Hematopoietic multipotent progenitor cell treated with erythropoietin and hydrocortisone succinate and interleukin-3 and kit ligand, for 8 days (in vitro differentiated cells): ENCODE data around the gene RAB6B.

Experiments
- DNase-seq: peaks from one replicate; pipeline ENCODE4 v3.0.0-alpha.2; 2015

The RAB6B gene

GRCh38 chr3:133880886-133881455 lies 14.7 kb downstream of the RAB6B start:
- DNase-seq, result no peak

GRCh38 chr3:133880287-133880686 lies 15.4 kb downstream of the RAB6B start:
- no peak for DNase-seq

DNA sequence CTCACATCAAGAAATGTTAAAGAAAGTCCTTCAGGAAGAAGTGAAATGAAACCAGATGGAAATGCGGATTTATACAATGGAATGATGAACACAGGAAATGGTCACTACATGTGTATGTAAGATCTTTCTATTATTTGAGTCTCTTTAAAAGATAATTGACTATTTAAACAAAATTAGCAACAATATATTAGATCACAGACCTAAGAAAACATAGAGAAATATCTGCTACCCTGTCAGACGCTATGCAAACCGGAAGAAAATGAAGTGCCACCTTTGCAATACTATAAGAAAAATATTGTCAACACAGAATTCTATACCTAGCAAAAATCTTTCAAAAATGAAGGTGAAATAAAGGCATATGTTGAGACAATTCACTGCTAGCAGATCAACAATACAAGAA lies 17.2 kb downstream of the RAB6B start:
- no peak for DNase-seq

DNA sequence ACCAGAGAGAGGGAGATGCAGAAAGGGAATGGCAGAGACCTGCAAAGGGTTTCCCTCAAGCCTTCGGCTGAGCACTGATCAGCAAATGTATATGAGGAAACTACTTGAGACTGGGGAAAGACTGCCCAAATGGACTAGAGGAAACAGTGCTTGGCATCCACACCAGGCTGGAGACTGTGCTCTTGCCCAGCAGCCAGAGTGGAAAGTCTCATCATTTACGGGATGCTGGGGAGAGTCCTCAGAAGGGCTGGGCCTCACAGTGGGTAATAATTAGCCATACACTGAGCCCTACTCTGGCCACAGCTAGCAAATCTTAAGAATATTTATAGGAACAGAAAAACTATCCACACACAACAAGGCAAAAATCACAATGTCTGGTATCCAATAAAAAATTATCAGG lies 18.5 kb downstream of the RAB6B start:
- no peak for DNase-seq

GRCh38 chr3:133874761-133875438 lies 20.8 kb downstream of the RAB6B start:
- DNase-seq, result peak; percentile 56

DNA sequence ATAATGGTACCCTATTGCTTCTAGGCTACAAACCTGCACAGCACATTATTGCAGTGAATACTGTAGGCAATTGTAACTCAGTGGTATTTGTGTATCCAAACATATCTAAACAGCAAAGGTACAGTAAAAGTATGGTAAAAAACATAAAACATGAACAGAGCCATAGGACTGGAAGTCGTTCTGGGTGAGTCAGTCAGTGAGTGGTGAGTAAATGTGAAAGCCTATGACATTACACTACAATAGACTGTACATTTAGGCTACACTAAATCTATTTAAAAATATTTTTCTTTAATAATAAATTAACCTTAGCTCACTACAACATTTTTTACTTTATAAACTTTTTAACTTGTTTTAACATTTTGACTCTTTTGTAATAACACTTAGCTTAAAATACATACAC lies 21.3 kb downstream of the RAB6B start:
- no peak for DNase-seq

DNA sequence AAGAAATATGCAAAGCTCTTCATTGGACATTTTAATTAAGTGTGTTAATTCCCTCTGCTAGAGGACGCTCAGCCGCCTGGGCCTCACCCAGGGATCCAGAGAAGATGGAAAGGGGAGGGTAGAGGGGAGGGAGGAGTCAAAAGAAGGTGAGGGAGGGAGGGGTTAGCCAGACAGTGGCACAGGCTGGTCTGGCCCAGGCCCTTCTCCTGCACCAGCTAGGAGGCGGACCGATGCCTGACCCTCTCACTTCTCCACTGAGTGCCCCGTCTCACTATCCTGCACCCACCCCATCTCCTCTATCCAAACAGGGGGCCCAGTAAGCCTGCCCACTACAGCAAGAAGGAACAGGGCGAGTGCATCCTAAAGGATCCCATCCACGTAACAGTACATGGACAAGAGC lies 22.9 kb downstream of the RAB6B start:
- no peak for DNase-seq

DNA sequence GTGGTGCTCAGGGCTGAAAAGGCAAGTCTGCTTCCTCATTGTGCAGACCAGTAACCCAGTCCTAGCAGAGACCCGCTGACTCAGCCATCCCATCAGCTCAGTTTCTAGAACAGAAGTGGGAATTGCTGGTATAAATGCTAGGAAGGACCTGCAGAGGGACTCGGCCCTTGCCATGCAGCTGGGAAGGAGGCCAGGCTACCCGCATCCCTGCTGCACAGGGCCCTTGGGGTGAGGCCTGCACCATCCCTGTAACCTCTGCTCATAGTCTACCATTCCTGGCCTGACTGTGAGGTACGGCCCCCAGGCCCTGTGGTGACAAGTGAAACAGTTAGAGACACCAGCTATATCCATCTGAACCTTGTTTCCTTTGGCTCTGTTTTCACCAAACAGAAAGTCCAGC lies 23.5 kb downstream of the RAB6B start:
- DNase-seq, result no peak

DNA sequence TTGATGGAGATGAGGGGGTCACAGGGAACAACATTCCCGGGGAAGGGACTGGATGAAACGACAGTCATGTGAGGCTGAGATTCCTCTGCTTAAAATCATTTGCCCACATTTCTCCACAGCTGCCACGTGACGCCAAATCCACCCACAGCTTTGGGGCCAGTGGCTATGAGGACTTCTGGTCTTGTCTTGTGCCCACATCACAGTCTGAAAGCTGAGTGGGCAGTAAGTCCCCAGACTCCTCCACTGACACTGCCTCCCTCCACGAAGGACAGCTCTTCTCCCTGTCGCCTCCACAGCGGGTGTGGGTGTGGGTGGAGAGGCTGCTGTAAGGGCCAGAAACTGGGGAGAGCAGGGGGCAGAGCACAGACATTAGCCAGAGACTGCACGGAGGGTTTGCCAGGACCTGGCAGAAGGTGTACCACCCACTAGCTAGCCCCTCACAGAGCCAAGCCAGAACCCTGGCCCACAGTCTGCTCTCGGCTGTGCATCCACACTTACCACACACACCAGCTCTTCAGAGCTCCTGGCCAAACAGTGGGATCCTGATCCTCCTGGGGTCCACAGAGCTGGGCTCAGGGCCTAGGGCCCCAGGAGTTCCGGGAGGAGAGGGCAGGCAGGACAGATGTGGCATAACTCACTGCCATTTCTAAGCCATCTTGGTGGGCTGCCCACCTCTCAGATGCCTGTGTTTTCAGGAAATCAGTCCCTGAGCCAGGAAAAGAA lies 24.2 kb downstream of the RAB6B start:
- DNase-seq, result no peak

GRCh38 chr3:133870822-133871221 lies 24.9 kb downstream of the RAB6B start:
- no peak for DNase-seq

DNA sequence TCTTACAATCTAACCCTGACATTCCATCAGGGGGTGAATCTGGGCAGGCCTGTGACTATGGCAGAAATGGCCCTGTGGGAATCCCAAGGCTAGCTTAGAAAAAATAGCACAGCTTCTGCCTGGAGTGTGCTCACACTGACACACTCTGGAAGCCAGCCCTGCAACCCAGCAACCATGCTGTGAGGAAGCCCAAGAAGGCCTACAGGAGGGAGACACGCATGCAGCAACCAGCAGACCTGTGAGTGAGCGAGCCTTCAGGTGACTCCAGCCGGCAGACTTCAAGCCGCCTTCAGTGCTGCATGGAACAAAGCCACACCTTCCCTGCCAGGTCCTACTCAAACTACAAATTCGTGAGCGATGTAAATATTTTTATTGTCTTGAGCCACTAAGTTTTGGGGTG lies 26.1 kb downstream of the RAB6B start:
- no peak for DNase-seq

GRCh38 chr3:133868758-133869475 lies 26.8 kb downstream of the RAB6B start:
- DNase-seq, result no peak

GRCh38 chr3:133868186-133868585 lies 27.5 kb downstream of the RAB6B start:
- DNase-seq, result no peak

GRCh38 chr3:133866141-133866540 lies 29.5 kb downstream of the RAB6B start:
- DNase-seq, result no peak

DNA sequence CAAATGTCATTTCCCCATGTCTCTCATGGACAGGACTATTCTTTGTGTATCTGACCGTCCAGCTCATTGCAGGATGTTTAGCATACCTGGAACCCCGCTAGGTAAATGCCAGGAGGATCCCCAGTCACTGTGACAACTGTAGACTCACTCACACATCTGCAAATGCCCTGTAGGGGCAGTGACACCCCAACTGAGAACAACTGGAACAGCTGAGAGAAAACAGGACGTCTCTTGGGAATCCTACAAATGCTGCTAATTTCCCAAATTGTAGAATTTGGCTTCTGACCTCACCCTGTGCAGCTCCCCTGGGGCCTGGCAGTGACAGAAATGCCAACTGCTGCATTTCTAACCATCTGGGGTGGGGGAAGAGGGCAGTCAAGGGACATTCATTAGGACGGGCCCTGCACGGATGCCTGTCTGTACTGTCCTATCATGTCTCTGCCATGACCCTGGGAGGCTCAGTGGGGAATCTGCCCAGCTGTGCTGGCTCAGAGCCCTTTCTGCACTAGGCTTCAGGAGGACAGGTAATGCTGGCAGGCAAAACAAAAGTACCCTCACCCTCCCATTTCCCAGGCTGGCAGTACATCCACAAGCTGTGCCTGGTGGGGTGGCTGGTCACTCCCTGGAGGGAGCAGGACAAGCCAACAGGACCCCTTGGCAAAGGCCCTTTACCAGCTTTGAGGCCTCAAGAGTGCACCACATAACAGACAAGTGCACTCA lies 30.4 kb downstream of the RAB6B start:
- DNase-seq, result no peak

GRCh38 chr3:133864616-133865015 lies 31.1 kb downstream of the RAB6B start:
- DNase-seq, result no peak

DNA sequence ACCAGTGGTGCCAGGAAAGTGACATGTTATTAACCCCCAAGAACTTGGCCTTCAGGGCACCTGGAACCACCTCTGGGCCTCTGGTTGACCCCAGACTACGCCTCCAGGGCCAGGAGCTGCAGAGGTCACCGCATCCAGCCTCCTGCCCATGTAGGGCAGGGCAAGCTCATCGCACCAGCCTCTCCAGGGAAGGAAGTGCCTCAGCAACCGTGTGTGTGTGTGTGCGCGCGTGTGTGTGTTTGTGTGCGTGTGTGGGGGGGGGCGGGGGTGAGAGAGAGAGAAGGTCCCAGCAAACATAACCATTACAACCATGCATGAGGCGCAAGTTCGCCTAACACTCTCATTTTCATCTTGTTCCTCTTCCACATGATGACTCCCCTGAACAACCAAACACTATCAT lies 31.8 kb downstream of the RAB6B start:
- DNase-seq, result no peak

- no peak for DNase-seq
Measured at GRCh38 chr3:133862161-133862560, 33.5 kb downstream of the RAB6B start.

- DNase-seq, result no peak
Measured at GRCh38 chr3:133860519-133860918, 35.2 kb downstream of the RAB6B start.

DNA sequence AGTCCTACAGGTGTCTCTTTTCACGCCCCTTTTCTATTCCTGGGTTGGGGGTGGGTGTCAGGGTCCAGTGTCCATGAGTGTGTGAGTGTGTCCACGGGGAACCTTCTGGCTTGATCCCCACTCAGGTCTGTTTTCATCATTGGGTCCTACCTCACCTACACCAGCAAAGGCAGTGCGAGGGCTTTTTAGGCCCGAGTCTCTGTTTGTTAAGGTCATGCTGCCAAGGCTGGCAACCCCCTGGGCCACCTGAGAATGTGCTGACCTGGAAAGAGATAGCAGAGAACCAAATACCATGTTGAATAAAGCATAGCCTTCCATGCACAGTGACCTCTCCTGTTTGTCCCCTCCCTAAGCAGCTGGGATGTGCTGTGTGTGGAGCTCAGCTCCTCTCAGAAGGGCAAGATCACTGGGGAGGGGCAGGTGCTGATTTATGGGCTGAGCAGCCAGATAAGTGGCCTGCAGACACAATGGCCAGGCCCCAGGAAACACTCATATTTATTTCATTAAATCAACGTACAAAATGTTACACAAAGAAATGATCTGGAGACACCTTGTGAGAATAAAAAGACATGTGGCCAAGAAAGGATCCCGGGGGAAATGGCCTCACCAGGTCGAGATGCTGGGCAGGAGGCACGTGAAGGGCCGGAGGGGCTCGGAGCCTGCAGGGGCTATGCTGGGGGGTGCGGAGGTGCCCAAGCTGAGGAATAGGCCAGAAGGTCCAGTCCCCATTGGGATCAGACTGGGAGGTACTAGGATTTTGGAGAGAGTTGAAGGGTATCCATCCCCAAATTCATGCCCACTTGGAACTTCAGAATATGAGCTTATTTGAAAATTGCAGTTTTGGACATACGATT lies 36.1 kb downstream of the RAB6B start:
- no peak for DNase-seq

DNA sequence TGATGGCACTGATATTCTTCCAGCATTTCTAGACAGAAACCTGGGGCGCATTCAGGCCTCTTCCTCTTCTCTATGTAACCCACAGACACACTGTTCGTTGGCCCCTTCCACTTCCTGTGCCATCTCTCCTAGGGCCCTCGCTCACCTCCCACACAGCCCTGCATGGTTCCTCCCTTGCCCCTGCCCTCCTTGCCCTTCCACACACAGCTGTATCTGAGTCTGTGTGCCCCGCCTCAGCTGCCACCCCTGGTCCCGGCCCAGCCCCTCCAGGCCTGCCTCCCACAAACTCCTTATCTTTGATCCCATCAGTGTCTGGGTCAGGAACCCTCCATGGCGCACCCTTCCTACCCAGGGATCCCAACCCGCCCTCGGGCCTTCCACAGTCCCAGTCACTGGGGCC lies 37.9 kb downstream of the RAB6B start:
- peak; percentile 45 for DNase-seq

GRCh38 chr3:133856316-133856715 lies 39.4 kb downstream of the RAB6B start:
- no peak for DNase-seq
